ENCODE results near the gene TMEM164.

- TF ChIP-seq CTCF (IDR thresholded peaks at IDR 0.05) (no peak), POLR2A (IDR thresholded peaks at IDR 0.05) (no peak)
Observed at GRCh38 chrX:110060317-110060716, 57.4 kb downstream of the TMEM164 start.
